HG02981 (cell line): ENCODE measurements around the gene MPST.
"Not testable (repeated sequence)": the region's sequence is repeated elsewhere in the genome, so short reads cannot be mapped to it uniquely, and the experiment has no call there.

ENCODE experiments used
- ATAC-seq: cut with Tn5 transposase; IDR thresholded peaks from one replicate; pipeline ENCODE4 v1.9.1; 2021; ENCODE audit warnings: mild to moderate bottlenecking, moderate library complexity; ENCODE audit not compliant: unreplicated experiment

Gene MPST

DNA sequence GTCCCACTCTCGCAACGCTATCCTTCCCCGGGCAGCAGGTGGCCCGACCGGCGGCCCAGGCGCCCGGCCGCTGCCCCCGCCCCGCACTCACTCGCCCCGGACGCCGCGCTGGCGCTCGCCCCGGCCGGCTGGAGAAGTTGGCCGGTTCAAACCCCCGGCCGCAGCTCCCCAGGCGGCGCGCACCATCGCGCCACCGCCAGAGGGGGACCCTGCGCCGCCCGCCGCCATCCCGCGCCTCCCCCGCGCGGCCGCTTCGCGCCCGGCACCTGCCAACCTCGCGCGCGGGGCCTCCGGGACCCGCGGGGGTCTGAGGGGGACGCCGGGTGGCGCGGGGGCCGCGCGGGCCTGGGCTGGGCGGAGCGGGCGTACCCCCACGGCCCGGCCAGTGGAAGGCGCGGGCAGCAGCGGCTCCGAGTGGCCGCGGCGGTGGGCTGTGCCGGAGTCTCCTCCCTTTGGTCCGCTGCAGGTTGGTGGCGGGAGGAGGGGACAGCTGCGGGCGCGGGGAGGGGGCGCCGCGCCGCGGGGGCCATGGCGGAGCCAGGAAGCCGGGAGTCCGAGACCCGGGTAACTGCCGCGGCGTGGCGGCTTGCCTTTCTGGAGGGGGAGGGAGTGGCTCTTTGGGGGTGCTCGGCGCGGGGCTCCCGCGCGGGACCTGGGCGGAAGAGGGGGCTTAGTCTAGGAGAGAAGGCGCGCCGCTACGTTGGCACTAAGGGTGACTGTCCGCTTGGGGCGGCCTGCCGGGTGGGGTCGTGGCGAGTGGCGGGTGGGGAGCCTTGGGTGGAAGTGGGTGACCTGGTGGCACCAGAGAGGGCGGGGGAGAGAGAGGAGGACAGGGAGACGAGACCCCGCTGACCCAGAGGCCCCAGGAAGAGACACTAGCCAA lies at the start of gene MPST, which contains the start of gene TST:
MPST (plus strand) TSS at position 434 of the 883 bp plus-strand sequence; CDS start at position 529, 95 bp downstream.
TST (minus strand) TSS at position 139 of the 883 bp plus-strand sequence. CDS start 715 bp downstream, outside the sequence.
- ATAC-seq, result peak; percentile 73

DNA sequence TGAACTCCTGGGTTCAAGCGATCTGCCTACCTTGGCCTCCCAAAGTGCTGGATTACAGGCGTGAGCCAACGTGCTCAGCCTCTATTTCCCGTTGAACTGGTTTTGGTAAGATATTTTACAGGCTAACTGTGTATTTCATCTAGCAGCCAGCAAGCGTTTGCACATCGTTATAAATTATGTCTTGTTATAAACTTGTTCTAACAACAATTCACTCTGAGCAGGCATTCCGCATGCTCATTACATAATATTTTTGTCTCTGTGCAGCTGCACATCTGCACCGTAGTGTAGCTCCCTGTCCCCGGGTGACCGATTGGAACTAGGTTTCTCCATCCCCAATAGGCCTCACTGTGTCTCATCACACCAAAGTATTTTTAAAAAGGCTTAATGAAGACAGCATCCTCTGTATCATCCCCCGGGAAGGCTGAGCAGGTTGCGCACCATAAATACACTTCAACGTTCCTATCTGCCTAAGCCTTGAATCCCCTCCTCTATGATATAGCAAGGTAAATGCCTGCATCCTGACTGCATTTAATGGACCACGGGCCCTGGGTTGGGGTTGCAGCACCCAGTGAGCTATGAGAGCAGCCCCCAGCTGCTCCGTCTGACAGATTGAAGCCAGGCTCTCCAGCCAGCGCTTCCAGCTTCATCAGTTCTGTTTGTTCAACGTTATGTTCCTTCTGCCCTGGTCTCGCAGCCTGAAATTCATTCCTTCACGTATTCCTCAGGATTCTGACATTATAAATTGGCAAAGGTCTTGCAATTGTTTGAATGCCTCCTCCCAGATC lies 48.0 kb upstream of the MPST start:
- ATAC-seq, result no peak

DNA sequence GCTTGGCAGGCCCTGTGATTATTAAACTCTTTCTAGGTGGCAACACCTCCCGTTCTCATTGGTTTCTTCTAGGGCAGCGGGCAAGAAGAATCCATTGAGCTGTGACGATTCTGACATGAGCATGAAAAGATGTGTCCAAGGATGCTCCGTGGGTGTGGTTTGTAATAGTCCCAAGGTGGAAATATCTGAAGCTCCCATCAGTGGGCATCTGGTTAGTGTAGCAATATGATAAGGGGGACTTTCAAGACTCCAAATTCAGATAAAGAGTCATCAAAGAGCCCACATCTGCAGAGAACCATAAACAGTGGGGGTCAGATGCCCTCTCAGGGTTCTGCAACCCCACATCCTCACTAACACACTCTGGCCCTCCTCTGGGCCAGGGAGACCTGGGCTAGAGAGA lies 42.9 kb upstream of the MPST start:
- ATAC-seq, result no peak

DNA sequence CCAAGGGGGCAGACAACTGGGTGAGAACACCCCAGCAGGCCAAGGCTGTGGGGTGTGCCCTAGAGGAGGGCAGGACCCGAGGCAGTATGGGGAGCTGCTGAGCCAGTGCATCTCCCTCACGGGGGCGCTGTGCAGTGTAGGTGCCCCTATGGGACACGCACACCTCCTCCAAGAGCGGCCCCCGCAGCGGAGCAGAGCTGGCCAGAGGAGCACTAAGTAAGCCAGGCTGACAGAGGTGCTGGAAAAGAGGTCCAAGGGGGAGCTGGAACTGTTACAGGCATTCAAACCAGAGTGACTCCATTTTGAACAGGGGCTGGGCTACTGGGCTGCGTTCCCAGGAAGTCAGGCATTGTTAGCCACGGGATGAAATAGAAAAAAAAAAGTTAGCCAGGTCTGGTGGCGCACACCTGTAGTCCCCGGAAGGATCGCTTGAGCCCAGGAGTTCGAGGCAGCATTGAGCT lies 42.1 kb upstream of the MPST start:
- ATAC-seq, result no peak

DNA sequence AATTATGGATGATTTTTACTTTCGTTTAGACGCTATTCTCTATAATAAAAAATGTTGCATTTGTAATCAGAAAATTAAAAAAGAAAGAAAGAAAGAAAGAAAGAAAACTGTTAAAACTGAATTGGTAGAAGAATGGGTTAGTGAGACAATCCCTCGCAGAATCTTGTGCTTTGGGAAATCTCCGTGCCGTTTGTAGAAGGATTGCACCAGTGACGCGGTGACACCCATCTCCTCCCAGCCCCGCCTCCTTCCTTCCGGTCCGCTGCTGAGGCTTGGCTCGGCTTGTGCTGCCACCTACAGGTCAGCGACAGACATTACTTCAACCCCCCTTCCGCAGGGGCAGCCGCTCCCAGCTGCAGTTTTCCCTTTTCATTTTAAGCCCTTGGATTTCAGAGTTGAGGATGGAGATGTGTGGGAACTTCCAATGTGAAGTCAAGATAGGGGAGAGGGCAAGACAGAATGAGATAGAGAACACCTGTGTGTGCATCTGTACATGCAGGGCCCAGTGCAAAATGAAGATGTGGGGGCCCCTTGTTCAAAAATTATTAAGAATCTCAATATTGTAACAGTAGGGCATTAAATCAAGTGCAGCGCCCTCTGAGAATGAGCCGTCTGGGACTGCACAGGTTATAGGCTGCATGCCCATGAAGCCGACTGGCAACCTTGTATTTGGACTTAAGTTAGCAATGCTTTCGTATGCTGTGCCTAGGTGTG lies 41.4 kb upstream of the MPST start:
- ATAC-seq, result peak; percentile 65

DNA sequence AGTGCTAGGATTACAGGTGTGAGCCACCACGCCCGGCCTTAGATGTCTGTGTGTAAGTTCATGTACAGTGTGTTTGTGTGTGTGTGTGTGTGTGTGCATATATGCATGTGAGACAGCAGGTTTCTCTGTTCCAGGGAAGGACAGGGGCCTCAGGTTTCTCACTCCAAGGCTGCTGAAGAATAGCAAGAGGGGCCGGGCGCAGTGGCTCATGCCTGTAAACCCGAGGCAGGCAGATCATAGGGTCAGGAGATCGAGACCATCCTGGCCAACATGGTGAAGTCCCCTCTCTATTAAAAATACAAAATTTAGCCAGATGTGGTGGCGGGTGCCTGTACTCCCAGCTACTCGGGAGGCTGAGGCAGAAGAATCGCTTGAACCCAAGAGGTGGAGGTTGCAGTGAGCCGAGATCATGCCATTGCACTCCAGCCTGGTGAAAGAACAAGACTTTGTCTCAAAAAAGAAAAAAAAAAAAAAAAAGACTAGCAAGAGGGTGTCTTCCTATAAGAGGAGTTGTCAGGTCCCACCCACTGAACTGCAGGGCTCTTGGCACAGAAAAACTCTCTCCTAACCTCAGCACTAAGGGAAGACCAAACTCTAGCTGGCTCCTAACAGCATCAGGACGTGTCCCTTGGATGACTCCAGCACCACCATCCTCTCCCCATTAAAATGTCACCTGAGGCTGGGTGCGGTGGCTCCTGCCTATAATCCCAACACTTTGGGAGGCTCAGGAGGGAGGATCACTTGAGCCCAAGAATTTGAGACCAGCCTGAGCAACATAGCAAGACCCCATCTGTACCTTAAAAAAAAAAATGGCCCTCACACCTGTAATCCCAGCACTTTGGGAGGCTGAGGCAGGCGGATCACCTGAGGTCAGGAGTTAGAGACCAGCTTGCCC lies 40.3 kb upstream of the MPST start:
- ATAC-seq, result no peak

DNA sequence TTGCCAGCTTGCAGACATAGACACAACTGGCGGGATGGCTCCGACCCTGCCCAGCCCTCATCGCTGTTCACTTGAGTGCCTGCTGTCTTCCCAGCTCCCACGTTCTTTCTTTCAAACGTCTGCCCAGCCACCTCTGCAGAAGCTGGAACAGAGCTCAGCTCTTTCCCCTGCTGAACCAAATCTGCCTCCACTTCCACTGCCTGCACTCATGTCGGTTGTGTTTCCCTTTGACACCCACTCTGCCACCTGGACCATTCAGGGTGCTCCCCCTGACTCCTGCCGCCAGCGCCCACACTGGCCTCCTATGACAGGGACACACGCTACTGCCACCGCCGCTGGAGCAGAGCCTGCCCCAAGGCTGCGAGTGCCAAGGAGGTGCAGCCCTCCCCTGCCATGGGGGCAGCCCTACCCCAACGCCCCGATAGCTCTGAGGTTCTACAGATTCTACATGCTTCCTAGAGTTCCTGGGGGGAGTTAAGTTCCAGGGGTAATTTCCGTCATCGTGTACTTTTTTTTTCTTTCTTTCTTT lies 38.2 kb upstream of the MPST start:
- no peak for ATAC-seq

DNA sequence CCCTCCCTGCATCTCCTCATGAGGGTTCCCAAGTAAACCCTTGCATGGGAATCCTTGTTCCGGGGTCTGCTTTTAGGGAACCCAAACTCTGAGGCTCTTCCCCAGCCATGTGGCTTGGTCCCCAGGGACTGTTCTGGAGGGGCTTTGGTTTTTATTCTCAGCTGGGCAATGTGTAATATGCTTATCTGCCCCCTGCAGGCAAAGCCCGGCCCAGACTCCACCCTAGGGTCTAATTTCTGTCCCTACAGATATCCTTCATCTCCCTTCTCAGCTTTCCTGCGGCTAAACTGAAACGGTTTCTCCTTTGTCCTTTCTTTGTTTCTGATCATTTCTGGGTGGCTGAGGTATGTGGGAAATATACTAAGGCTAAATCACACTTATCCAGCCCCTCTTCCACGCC lies 37.4 kb upstream of the MPST start:
- no peak for ATAC-seq

DNA sequence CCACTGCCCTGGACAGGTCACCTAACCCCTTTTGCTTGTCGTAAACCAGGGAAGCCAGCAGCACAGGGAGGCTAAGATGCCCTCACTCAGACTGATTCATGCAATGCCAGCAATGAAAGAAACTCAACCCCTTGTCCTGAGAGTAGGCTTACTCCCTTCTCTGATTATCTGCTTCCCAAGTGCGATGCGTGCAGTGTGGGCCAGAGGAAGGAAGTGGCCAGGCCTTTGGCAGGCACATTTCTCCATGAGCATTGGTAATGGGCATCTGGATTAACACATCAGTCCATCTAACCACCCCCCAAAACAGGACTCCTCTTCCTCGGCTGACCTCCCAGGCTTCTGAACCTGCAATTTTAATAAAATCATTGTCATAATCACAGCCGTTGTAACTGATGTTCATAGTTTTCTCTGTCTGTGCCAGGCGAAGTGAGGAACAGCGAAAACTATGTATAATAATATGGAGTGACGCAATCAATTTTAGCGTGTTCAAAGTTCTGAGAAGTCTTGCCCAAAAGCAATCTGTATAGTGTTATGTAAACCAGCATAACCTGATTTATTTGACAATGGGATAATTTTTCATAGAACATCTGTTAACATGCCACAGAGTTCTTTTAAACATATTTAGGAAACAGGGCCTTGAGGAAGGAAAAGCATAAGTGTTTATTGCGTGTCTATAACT lies 34.2 kb upstream of the MPST start:
- ATAC-seq, result no peak

DNA sequence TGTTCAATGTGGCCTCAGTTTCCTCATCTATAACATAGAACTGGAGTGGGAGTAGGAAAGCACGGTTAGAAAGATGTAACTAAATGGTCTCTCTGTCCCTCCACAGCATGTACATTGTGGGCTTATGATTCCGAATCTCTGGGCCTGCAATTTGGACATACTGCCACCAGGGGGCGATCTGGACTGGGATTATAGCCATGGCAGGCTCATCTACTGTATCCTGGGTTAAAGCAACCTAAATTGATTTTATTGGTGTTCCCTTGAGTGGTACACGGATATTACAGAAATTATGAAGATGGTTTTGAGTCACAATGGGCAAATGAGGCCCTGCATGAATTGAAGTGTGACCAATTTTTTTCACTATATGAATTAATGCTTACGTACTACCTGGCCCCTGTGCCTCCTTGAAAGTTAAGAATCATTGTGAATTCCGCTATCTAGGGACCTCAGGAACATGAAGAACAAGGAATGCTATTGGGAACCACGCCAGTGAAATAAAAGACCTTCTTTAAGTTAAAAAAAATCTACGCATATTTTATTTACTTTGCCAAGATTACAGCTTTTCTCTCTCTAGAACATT lies 33.2 kb upstream of the MPST start:
- no peak for ATAC-seq

DNA sequence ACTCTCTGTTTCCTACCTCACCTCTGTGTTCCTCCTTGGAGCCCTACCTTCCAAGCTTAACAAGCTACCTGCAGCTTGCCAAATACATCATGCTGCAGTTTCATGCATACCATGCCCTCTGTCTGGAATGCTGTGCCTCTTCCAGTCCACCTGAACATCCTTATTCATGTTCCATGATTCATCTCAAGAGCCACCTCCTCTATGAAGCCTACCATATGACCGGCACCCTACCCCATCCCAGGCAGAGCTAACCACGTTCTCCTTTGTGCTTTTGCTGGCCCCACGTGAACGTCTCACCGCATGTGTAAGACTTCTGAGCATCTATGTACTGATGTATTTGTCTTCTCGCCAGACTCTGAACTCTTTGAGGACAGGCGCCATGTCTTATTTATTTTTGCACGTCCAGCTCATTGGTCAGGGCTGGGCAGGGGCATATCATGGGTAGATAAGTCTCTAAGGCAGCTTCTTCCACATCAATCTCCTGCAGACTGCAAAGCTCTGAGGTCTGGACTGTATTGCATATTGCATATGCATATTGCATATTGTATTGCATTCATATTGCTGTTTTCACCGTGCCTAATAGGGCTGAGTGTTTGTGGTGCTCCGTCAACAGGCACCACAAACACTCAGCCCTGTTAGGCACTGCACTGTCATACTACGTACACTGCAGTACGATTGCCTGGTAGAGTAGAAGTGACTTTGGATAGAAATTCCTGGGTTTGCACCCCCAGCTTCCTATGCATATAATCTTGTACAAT lies 31.3 kb upstream of the MPST start:
- ATAC-seq, result no peak

DNA sequence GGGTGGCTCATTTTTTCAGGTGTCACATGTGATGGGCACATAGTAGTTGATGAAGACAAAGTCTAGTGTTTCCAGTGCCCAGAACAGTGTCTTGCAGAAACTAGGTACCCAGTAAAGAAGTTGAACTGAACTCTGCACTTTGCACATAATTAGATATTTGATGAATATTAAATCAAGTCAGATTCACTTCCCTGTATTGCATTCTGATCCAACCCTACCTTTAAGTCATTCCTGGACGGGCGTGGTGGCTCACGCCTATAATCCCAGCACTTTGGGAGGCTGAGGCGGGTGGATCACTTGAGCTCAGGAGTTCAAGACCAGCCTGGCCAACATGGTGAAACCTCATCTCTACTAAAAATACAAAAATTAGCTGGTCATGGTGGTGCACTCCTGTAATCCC lies 30.5 kb upstream of the MPST start:
- ATAC-seq, result not testable (repeated sequence)

DNA sequence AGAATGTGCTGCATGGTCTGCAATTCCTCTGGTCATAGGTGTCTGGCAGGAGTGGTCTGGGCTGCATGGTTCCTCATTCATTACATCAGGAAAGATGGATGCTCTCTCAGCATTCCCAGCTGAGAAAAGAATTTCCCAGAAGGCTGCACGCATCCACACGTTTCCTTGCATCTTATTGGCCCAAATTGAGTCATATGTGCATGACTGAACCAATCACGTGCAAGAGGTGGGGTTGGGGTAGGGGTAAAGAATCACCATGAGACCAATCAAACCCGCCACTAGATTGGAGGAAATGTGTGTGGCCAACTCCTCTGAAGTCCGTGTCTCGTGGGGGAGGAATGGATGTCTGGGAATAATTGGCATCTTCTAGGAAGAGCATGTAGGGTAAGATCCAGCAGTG lies 29.1 kb upstream of the MPST start:
- no peak for ATAC-seq

DNA sequence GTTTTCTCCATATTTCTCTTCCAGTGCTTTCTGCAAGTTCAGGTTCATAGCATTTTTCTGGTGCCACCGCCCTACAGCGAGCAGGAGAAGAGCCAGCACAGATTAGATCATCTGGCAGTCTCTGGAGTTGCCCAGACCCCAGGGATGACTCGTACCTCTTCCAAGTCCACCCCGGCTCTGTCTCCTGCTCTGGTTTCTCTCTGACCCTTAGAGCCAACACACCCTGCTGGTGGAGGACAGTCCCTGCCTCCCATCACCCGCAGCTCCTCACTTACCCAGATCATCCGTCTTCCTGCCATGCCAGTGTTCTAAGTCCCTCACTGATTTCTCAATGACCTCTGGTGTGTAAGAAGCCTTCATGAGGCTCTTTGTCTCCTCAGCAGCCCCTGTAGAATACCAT lies 28.3 kb upstream of the MPST start:
- no peak for ATAC-seq

DNA sequence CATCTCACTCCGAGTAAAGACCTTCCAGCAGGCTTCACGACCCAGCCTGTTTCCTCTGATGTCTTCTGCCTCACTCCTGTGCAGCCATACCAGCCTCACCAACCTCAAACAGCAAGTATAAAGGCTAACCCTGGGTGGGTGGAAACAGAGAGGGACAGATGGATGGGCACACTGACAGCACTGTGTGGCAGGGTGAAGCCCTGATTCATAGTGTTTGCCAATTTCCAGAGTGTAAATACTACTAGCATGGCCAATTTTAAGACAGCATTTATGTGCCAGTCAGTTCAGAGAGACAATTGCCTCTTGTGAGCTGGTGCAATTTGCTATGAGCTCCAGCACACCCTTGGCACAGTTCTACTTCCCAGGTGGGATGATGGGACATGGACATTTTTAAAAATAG lies 21.8 kb upstream of the MPST start:
- ATAC-seq, result no peak

DNA sequence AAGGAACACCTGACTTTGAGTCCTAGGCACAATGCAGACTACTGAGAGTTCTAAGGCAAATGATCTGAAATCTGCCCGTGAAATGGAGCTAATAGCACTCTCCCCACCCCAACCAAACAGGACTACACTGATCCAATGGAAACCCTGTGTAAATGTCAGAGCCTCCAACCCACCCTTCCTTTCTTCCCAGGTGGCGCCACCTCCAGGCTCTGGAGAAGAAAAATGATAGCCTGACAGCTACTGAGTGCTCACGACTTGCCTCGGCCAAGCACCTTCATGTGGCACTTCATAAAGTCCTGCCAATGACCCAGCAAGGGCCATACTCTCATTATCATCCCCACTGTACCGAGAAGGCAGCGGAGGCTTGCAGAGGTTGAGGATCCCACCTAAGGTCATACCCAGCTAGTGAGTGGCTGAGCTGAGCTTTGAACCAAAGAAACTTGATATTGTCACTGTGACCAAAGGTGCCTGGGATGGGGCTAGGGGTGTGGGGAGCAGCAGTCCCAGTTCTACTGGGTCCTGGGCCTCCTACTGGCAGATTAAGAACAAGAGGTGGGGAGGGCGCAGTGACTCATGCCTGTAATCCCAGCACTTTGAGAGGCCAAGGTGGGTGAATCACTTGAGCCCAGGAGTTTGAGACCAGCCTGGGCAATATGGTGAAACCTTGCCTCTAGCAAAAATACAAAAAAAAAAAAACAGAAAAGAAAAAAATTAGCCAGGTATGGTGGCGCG lies 20.8 kb upstream of the MPST start:
- no peak for ATAC-seq

DNA sequence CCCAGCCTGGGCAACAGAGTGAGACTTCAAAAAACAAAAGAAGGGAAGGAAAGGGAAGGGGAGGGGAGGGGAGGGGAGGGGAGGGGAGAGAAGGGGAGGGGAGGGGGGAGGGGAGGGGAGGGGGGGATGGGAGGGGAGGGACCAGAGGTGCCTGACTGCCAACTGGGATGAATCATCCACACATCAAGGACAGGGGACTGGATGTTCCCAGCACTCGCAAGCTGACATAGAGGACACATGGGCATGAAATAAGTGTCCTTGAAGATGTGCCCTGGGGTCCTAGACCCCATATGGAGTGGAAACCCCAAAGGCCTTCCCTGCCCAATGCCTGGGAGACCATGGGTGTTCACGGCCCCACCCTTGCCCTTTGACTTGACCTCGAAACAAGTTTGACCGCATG lies 20.1 kb upstream of the MPST start:
- ATAC-seq, result no peak
